ENCODE data around the gene TMEM183A.
A peak's percentile ranks its signal among the peaks of the same experiment; 100 is the strongest.

- TF ChIP-seq CTCF (IDR thresholded peaks at IDR 0.05; ENCODE audit: low read length) = peak; percentile 89
- no peak for TF ChIP-seq EZH2 (IDR thresholded peaks at IDR 0.05; ENCODE audit: borderline replicate concordance, low read length)
Measured at GRCh38 chr1:202998836-202999750, 8.1 kb upstream of the TMEM183A start.
